Measurements from ENCODE around the gene KLHL29.

KLHL29 gene

DNA sequence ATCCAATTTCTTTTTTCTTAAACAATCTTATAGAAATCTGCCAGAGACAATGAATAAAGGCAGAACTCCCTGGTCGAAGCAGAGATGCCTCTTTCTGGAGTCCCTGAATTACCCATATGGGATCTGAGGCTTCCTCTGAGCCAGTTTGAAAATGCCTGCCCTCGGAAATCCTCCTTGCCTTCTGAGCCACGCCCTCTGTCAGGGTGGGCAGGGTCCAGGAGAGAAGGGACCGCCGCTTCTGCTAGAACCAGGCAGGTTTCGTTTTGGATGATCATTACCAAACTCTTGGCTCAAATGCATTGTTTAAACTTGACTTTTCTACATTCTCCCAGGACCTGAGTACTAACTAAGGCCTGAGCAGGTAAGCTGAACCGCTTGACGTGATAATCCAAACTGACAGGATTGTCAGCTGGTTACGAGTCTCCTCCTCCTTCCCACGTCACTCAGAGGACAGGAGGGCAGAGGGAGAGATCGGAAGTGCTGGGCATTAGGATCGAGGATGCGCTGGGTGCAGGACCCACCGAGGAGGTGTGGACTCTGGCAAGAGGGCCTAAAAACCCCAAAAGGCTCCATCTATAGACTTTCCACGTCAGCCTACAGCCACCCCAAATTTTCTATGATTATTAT, 128.4 kb downstream of the KLHL29 start:
- no peak for DNase-seq (ENCODE audit: low read depth in 2 of 2)

DNA sequence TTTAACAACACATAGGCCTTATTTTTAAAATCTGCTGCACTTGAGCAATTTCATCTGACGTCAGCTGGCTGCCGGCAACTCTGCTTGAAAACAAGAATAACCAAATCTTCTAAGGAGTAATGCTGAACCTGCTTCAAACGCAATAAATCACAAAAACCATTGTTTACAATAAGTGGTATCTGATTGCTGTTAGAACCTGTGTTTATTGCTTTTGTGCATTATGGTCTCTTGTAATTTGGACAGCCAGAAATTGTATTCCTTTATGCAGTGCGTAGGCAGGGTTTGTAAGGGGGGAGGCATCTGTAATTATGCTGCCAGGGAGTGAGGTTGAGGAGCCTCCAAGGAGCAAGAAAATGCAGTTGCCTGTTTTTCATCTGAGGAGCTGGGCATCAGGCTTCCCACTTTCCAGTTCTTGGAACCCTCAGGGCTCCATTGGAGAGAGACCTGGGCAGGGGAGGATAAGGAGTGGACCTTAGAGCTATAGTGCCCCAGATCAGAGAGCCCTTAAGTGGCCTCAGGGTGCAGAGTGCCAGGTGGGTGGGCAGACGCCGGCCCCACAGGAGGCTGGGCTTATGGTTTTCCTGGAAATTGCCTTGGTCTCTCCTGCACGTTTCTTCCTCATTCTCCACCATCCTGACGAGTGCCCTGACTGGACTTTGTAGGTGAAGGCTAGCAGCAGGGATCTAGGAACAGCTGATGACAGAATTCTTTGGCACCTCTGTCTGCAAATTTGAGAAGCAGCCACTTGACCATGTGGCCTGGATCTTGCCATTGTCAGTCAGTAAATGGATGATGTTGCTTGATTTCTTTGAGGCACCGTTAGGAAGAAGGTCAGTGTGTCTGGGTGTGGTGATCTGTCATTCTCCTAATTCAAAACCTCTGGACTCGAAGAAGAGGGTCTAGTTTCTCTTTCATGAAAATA, 129.2 kb downstream of the KLHL29 start:
- DNase-seq (ENCODE audit: low read depth in 2 of 2) = no peak

DNA sequence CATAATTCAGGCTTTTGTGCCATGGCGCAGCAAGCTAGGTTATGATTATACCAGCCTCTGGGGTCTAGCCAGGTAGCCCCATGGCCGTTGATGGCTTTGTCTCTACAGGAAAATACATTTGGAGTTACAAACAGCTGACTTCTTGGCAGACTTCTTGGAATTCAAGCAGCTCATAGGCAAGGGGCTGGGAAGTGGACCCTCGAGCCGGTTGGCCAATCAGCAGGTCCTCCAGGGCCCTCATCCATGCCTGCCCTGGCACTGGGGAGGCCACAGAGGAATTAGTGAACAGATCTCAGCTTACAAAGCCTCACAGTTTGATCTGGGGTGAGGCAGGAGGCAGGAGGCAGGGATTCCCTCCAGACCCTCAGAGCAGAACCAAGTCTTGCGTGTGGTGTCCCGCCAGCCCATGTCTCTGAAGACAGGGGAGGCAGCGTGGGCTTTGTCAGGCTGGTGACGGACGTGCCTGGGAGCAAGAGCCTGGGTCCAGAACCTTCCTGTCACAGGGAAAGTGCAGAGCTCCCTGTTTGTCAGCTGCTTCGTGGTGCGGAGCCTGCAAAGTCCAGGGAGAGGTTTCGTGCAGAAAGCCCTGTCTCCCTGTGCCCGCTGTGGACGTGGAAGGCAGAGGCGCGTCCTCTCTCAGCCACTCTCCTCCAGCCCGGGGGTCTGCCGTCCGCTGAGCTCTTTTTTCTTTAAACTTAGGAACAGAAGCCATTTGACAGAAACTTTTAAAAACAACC, 131.7 kb downstream of the KLHL29 start:
- DNase-seq (ENCODE audit: low read depth in 2 of 2) = no peak

DNA sequence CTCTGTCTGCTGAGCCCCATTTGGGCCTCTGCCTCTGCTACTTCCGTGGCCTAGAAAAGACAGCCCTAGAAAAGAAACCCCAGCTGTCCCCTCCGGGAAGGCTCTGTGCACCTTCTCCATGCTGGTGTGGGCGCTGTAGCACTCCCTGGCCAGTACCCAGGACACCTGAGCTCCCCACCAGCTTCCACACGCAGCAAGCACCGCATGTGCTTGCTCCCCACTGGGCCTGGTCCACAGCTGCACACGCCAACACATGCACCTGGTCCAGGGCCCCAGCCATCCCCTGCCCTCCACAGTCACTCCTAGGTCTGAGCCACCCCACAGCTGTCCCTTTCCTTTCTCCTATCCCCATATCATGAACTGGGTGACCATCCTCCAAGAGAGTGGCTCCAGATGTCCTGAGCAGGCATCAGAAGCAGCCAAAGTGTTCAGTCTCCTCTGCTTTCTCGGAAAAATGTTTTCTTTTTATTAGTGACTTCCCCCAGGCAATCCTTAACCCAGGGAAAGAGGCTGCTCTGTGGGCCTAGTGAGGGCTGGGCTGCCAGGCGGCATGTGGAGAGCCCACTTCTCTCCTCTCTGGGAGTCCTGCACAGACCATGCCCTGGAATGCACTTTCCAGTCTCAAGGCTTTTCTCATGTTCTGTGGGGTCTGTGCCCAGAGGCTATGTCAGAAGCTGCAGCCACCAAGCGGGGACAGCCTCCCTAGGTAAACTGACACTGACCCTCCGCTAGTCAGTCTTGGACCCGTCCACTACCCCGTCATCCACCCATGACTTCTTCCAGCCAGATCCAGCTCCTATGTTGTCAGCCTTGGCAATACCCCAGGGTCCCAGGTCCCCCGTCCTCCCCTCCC, 133.7 kb downstream of the KLHL29 start:
- DNase-seq (ENCODE audit: low read depth in 2 of 2) = no peak

DNA sequence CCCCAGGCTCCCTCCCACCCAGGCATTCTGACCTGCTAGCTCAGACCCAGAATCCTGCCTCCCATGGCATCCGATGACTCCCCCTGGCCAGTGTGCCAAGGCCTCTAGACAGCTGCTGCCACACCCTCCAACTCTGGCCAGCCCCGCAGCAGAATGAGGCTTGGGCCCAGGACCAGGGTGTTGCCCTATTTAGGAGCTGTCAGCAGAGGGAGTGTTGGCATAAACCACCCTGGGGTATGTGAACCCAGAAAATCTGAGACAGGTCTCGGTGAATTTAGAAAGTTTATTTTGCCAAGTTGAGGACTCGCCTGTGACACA, 134.3 kb downstream of the KLHL29 start:
- DNase-seq (ENCODE audit: low read depth in 2 of 2) = no peak

DNA sequence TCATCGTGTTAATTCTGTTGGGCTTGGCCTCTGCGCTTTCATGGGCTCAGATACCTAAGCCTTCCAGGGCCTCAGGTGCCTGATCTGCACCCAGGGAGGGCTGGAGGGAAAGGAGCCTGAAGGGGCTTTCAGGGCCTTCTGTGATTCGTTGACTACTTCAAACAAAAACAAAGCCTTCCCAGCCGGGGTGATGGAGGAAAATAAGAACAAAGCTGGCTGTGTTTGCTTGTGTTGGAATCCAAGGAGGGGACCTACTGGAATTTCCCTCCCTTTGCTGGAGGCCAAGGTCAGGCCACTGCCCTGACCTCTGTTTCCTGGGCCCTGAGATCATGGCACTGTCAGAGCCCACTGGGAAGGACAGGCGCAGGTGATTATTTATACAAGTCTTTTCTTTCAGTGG, 135.3 kb downstream of the KLHL29 start:
- no peak for DNase-seq (ENCODE audit: low read depth in 2 of 2)

DNA sequence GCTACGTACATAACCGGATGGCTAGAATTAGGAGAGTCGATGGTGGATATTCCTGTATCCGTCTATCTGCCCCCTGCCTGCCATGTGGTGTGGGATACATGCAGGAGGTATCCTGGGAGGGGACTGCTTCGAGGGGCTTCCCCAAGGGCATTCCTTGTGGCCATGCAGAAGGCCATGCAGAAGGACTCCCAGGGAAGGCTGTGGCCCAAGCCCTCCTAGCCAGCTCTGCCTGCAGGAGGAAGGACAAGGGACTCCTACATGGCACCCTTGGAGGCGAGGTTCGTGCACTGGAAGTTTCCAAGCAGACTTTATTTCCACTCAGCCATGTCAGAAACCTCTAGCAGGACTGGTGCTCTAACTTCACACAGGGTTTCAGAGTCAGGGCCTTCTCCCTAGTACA, 136.1 kb downstream of the KLHL29 start:
- DNase-seq (ENCODE audit: low read depth in 2 of 2) = no peak

DNA sequence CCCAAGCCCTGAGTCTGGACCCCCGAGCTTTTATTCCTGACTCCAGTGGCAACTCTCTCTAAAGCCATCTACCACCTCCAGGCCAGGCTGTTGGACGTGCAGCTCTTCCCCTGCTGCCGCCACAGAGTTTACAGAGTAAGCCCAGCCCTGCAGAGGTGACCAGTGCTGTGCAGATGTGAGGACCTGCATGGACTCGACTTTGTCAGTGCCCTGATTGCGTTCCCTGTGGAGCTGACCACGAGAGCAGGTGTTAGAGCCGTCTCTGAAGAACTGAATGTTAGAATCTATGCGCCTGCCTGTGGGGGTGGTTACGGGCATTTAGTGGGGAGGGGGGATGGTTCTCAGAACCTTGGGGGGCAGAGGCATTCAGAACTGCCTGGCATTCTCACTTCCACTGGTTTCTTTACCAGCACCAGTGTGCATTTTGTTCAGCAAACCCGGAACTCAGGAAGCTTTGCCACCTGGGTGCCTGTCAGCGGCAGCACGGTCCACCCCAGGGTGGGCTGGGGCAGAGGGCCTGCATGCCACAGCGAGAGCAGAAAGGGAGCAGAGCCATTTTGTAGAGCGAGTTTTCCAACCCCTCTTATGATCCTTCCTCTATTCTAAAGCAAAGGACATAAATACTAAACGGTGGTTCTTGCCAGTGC, 137.9 kb downstream of the KLHL29 start:
- no peak for DNase-seq (ENCODE audit: low read depth in 2 of 2)

DNA sequence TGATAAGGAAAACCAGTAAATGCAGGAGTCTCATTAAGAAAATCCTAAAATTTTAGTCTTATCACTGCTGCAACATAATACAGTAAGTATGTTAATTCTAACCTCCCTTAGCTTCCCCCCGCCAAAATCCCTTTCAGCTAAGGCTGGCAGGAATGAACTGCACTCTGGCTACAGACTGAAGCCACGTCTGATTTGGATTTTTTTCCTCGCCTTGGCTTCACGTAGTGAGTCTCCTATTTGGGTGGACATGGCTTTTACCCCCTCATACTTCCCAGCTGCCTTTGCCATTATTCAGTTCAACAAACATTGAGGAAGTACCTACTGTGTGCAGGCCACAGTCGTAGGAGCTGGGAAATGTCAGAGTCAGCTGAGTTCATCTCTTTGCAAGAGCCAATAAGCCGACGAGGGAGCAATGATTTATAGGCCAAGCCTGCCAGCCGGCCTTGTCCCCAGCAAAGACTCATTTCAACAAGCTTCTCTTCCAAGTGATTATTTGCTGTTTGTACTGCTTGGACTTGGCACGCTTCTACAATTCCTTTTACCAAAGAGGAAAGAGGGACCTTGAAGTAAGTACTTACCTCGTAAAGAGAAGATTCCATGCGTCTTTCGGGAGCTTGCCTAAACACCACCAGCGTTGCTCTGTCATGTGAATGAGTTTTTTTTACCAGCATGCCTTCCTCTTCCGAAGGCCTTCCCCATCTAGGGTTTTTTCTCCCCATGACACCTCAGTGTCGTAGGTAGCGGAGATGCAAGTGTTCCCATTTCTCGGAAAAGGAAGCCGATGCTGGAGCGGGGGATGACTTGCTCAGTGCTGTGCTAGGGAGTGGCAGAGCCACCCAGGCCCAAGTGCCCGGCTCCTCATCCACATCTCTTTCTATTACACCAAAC, 138.6 kb downstream of the KLHL29 start:
- no peak for DNase-seq (ENCODE audit: low read depth in 2 of 2)

DNA sequence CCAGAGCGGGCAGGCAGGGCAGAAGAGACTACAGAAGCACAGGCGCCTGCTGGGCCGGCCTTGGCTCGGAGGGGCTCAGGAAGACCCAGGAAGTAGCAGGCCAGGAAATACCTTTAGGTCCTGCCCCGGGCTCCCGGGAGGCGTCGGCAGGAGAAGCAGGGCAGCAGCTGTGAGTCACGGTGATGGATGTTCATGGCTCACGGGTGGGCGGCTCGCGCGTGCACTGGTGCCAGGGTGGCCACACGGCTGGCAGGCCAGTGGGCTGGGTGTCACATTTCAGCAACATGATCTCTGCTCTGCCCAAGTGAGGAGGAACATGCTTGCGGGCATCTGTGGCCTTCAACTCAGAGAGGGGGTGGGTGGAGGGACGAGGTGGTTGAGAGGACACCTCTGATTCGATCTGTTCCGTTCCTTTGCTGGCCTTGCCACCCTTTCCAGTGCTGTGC, 139.3 kb downstream of the KLHL29 start:
- no peak for DNase-seq (ENCODE audit: low read depth in 2 of 2)

DNA sequence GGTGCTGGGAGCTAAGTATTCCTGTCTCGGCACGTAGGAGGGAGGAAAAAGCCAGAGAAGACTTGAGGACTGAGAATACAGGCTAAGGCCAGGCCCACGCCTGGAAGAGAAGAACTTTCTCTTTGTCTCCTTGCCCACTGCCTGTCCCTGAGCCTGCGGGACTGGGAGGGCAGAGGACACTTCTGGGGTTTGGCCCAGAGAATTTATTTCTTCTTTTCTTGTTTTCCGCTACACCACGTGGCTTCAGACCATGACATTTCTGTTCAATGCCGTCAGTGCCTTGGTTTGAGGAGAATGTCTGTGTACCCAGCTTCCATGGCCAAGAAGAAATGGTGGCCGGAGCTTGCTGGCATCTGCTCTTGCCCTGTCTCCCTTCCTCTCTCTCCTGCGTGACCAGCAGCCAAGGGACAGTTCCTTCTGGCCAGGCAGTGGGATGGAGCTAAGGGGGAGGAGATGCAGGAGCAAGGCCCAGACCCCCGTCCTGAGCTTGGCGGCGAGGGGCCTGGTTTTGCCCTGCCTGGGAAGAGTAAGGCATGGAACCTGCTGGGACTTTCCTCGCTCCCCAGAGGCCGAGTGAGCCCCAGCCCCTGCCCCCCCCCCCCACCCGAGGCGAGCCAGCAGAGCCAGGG, 140.3 kb downstream of the KLHL29 start:
- DNase-seq (ENCODE audit: low read depth in 2 of 2) = no peak

DNA sequence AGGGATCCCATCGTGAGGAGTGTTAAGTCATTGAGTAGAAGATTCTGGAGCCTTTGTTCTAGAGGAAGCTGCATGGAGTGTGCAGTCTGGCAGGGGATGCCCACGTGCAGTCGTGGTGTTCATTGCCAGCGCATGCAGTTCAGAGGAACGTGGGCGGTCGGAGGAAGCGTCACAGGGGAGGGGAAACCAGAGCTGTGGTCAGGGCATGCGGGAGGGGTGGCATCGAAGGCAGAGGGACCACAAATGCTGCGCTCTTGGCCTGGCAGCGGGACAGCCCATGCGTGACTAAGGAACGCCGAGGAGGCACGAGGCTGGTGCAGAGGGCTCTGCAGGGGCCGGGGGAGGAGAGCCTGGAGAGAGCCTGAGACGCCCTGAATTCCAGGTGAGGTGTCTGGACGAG, 141.1 kb downstream of the KLHL29 start:
- DNase-seq (ENCODE audit: low read depth in 2 of 2) = no peak

DNA sequence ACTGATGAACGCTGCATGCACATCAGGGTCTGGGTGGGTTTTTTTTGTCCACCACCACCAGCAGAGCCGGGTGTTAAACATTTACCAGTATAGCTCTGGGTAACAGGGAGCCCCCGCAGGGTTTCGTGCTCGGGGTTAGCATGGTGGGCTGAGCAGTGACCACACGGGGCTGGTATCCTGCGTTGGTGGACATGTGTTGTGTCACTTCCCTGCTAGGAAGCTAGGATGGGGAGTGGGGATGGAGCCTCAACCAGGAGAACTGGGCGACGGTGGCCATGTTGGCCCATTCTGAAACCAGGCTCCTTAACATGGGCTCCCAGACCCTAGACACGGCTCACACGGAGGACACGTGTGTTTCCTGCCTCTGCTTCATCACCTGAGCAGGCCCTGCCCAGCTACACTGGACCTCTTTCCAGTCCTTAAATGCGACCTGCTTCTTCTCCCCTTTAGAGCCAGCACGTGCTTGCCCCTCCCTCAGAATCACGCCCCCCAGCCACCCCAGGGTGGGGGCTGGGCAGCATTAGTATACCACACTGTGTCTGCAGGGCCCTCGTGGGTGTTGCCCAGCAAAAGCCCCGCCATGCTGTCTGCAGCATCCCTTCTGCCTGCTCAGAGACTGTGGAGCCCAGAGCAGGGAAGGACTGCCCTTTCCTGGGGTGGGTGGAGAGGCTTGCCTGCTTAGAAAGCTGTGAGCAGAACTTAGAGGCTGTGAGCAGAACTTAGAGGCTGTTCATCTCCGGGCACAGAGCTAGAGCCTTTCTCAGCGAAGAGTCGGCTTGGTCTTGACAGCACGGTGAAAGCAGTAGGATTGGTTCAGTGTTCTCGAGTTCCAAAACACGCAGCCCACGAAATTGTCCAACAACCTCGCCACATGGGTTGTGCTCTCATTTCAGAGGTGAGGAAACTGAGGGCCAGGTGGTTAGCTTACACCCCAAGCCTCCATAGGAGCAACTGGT, 142.1 kb downstream of the KLHL29 start:
- no peak for DNase-seq (ENCODE audit: low read depth in 2 of 2)

DNA sequence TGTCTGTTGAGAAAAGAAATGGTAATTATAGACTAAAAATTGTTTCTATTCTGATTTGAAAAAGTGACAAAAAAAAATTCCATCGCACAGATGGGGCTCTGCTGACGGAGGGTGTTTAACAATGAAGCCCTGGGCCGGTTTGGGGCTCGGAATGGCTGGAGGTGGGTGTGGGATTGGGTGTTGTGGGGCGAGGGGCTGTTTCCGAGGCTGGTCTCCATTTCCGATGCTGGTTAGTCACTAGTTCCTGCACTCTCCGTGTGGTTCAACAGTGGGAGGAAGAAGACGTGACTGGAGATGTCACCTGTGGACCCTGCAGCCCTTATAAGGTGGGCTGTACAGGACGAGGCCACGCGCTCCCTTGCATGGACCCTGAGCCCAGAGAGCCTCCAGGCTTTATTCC, 143.2 kb downstream of the KLHL29 start:
- no peak for DNase-seq (ENCODE audit: low read depth in 2 of 2)

DNA sequence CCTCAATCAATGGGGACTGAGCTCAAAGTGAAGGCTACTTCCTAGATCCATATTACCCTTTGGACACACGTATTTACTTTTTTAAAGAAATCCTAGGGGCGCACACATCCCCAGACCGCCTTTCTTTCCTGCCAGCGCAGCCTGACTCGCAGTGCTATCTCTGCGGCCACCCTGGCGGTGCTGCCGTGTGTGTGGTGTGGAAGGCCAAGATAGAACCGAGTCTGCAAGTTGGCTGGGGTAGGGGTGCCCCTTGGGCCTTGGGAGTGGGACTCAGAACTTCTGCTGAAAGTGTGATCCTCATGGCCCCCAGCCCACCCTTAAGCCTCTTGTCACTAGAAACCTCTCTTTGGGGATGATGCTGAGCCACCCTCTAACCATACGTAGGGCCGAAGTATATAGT, 143.7 kb downstream of the KLHL29 start:
- no peak for DNase-seq (ENCODE audit: low read depth in 2 of 2)

DNA sequence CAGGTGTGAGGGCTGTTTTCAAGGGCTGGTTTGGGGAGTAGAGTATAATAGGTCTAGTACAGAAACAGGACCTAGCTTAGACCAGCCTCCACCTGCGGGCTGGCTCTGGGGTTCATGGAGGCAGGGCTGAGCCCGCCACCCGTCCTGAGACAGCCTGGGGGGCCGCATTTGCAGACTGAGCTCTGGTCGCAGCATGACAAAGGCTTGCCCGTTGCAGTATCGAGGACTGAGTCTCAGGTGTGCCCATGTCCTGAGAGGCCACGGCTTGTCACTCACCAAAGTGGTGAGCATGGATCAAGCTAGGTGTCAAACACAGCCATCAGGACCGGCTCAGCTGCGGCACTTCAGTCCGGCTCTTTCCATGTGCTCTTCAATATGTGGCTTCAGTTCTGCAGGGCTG, 144.7 kb downstream of the KLHL29 start:
- no peak for DNase-seq (ENCODE audit: low read depth in 2 of 2)

DNA sequence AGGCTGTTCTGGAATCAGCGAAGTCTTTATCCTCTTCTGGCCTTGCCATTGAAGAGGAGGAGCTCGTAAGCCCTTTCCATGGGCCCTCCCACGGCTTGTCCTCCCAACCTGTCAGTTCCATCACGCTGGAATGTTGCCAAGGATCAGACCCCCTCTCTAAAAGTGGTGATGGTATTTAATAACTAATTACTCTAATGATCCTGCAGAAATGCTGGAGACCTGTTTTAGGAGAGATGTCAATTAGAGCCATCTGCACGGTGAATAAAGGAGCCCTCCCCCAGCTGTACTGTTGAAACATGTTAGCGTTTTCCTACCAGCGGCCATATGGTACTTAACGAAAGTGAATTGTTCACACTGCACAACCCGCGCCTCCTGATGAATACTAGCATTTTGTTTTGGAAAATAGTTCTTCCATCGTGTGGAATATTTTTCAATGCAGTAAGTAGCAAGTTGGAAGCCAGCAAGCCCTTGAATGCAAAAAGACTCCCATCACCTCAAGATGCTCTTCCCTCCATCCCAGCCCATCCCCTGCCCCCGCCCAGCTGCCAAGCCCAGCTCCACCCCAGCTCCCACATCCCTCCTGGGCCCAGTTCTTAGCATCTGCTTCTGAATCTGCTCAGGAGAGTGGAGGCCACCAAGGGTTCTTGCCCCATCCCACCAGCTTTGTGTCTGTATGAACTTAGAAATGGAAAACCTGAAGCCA, 145.4 kb downstream of the KLHL29 start:
- no peak for DNase-seq (ENCODE audit: low read depth in 2 of 2)

DNA sequence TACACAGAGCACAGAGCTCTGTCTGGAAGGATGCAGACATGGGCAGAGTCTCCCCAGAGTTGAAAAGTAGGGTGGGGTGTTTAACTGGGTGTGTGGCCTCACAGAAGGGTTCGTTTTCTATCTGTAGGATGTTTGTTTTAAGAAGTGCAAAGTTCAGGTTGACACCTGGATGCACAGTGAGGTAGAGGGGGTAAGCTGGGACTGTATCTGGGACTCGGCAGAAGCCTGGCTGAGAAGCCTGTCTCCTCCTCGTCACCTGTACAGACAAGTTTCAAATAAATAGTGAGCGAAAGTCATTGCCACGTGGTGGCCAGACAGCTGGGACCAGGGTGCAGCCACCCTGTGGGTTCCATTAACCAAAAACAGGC, 145.9 kb downstream of the KLHL29 start:
- DNase-seq (ENCODE audit: low read depth in 2 of 2) = no peak

Measured in stimulated activated CD8-positive, alpha-beta memory T cell treated with anti-CD3 and anti-CD28 coated beads, Interleukin-15, amount 100 ng/mL, for 48 hours (primary cell).